Right atrium auricular region (tissue), 2 donors: ENCODE results near the gene MAPK8IP1. TPM values are rescaled to one million over a fixed set of nuclear protein-coding genes. Genes with fewer than 3 reads are reported as not detected.

ENCODE experiments used
- DNase-seq: peaks from one replicate; pipeline ENCODE4 v3.0.0-alpha.2; 2019; ENCODE audit warnings: low spot score
- H3K27ac ChIP-seq, 2 donors: fragments of 200-600 bp; sonication (generic); 1 replicate in 1 of 2; 2 replicates in 1 of 2; pipeline ENCODE4 v1.5.1; 2016 to 2019
- H3K27me3 ChIP-seq, 2 donors: fragments of 200-600 bp; sonication (generic); one replicate each; pipeline versions ENCODE4 v1.5.1 to v1.6.0; 2017 to 2019
- H3K36me3 ChIP-seq: fragments of 200-600 bp; sonication (generic); one replicate; pipeline ENCODE4 v1.5.1; 2016
- H3K4me1 ChIP-seq, 2 donors: fragments of 200-600 bp; sonication (generic); one replicate each; pipeline versions ENCODE4 v1.5.1 to v1.6.0; 2017 to 2019
- H3K4me3 ChIP-seq, 2 donors: fragments of 200-600 bp; sonication (generic); 1 replicate in 1 of 2; 2 replicates in 1 of 2; pipeline ENCODE4 v1.5.1; 2017 to 2019; ENCODE audit warnings: mild to moderate bottlenecking in 1 of 2, moderate library complexity in 1 of 2
- H3K9me3 ChIP-seq, 2 donors: fragments of 200-600 bp; sonication (generic); one replicate each; pipeline ENCODE4 v1.5.1; 2019
- total RNA-seq, 2 donors: library from RNA; depleted of rRNA; stranded (reverse); fragments of >200 nt; gene quantifications; one replicate each; pipeline ENCODE4 v1.1.0, GENCODE V29; 2016
- TF ChIP-seq, protein P1 (sequence below), 2 donors: fragments of 200-600 bp; sonication (generic); IDR thresholded peaks; one replicate each; pipeline ENCODE4 v1.5.1; 2019; ENCODE audit warnings: antibody characterized with exemption in 2 of 2

MAPK8IP1 gene
- total RNA-seq, 2 donors from 2014 or later = 7.3 to 8.9 TPM

DNA sequence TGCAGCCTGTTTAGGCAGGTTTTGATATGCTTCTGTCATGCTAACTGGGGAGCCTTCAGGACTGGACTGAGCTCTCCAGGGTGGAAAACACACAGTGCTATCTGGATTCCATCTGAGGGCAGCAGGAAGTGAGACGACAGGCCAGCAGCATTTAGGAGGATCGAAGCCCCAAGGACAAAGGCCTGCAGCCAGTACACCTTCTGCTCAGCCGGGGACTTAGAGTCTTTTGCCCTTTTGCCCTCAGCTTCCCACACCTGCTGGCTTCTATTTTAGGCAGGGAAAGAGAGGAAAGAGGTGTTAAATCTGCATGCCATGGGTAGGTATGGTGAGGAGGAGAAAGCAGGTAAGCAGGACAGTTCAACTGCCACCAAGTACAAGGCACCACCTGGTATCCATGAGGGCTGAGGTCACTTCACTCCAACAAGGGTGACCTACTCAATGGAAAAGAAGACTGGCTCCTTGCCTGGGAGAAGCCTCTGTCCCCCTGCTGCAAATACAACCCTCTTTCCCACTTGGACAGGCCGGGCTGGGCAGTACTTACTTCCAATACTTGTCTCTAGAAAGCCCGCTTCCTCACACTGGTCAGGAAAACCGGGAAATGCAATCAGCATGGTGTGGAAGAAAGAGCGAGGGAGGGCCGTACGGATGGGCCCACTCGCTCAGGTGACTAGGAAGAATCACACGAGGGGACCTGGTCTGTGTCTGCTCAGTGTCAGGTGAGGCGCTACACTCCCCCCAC lies 49.3 kb downstream of the MAPK8IP1 start:
- H3K9me3 ChIP-seq = no peaks in the 10 kb centered on the region
- H3K27me3 ChIP-seq = no peaks in the 10 kb centered on the region
- peaks cover 65% of the 10 kb centered on the region for H3K36me3 ChIP-seq
- DNase-seq = no peak
- no peak overlapping the region for H3K27ac ChIP-seq
- H3K4me1 ChIP-seq = peaks cover 0 to 14% of the 10 kb centered on the region in 2 donors
- TF ChIP-seq, protein P1, sequence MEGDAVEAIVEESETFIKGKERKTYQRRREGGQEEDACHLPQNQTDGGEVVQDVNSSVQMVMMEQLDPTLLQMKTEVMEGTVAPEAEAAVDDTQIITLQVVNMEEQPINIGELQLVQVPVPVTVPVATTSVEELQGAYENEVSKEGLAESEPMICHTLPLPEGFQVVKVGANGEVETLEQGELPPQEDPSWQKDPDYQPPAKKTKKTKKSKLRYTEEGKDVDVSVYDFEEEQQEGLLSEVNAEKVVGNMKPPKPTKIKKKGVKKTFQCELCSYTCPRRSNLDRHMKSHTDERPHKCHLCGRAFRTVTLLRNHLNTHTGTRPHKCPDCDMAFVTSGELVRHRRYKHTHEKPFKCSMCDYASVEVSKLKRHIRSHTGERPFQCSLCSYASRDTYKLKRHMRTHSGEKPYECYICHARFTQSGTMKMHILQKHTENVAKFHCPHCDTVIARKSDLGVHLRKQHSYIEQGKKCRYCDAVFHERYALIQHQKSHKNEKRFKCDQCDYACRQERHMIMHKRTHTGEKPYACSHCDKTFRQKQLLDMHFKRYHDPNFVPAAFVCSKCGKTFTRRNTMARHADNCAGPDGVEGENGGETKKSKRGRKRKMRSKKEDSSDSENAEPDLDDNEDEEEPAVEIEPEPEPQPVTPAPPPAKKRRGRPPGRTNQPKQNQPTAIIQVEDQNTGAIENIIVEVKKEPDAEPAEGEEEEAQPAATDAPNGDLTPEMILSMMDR (IDR thresholded peaks at IDR 0.05) = no peak
- no peak overlapping the region for H3K4me3 ChIP-seq

DNA sequence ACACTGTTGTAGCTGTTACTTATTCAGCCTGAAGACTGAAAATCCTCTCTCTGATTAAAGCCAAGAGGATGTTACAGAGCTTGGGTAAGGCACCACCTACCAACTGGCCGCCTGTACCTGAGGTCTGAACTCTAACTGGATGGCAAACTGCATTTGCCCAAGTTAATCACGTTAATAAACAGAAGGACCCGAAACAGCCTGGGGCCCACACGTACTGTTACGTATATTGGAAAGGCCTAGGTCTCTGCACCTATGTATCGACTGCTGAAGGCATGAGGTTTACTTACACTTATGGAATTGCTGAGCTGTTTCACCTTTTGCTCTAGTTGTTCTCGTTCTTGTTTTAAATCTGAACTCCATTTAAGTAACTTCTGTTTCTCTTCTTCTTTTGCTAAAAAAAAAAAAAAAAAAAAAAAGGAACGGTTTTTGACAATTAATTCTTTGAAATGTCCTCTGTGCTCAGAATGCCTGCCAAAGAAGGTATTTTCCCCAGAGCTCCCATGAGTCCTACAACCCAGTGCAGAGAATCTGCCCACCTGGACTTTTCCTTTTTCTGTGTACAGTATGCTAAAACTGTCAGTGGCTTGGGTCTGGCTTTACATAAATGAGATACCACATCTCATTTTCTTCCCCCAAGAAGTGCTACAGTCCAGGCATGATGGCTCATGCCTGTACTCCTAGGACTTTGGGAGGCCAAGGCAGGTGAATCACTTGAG lies 50.1 kb downstream of the MAPK8IP1 start:
- Histone ChIP-seq H3K27ac (no peak overlapping the region), H3K36me3 (peaks cover 65% of the 10 kb centered on the region), H3K4me3 (no peak overlapping the region), H3K27me3 (no peaks in the 10 kb centered on the region), H3K9me3 (no peaks in the 10 kb centered on the region), H3K4me1 (peaks cover 0 to 9% of the 10 kb centered on the region in 2 donors)
- TF ChIP-seq, protein P1 (IDR thresholded peaks at IDR 0.05) = no peak
- DNase-seq = no peak

DNA sequence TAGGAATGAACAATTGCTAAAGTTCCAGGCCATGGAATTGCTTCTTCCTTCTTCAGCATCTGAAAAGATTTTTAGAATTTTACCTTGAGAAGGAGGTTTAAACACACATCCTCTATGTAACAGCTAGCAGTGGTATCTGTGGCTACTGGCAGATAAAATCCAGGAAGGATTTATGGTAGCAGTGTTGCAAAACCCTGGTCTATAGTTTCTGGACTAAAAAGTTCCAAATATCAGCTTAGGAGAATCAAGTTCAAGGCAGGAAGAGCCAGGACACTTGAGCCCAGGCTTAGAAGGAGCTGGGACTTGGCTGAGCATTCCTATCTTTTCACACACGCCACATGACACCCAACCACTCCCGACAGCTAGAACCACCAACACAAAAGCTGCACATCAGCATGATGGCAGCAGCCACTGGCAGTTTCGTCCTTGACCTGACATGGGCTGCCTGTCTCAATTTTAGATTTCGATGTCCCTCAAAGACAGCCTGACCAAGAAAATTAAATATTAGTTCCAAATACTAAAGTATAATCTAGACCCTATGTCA lies 51.1 kb downstream of the MAPK8IP1 start:
- TF ChIP-seq, protein P1 (IDR thresholded peaks at IDR 0.05) = no peak
- no peaks in the 10 kb centered on the region for H3K27me3 ChIP-seq
- peaks cover 64% of the 10 kb centered on the region for H3K36me3 ChIP-seq
- DNase-seq = no peak
- H3K27ac ChIP-seq = no peak overlapping the region
- H3K4me1 ChIP-seq = no peaks in the 10 kb centered on the region
- H3K9me3 ChIP-seq = no peaks in the 10 kb centered on the region
- no peak overlapping the region for H3K4me3 ChIP-seq

DNA sequence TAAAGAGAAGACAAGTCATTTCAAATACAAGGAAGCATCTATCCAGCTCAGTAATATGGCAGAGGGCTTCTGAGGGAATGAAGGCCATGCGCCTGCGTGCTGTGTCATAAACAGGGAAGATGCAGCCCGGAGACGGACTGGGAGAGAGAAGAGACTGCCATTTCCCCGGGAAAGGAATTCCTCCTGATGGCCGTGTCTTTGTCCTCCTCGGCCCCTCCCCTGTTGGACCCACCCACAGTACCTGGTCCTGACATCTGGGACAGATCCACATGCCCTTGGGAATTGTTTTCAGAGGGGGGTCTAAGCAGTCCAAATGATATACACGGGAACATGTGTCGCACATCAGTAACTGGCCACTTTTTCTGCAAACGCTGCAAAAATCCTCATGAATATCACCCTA lies 52.5 kb downstream of the MAPK8IP1 start:
- H3K4me1 ChIP-seq = no peaks in the 10 kb centered on the region
- no peaks in the 10 kb centered on the region for H3K9me3 ChIP-seq
- no peak overlapping the region for H3K27ac ChIP-seq
- peaks cover 55% of the 10 kb centered on the region for H3K36me3 ChIP-seq
- H3K4me3 ChIP-seq = no peak overlapping the region
- H3K27me3 ChIP-seq = no peaks in the 10 kb centered on the region
- TF ChIP-seq, protein P1 (IDR thresholded peaks at IDR 0.05) = no peak
- no peak for DNase-seq

DNA sequence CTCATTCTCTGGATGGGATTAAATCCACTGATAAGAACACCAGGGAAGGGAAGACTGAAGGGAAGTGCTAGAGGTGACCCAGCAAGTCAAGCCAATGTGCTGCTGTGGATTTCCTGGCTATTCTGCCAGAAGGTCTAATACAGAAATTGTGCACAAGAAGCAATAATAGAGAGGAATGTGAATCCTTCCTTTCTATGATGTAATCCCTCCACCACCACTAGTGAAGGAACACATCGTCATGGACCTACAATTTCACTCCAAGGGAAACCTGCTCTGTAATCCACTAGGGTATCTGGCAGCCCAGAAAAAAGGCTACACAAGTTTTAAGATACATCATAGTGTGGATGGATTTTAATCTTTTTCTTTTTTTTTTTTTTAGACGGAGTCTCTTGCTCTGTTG lies 54.4 kb downstream of the MAPK8IP1 start:
- TF ChIP-seq, protein P1 (IDR thresholded peaks at IDR 0.05) = no peak
- Histone ChIP-seq H3K27me3 (no peaks in the 10 kb centered on the region), H3K9me3 (no peaks in the 10 kb centered on the region), H3K4me1 (no peaks in the 10 kb centered on the region), H3K36me3 (peaks cover 48% of the 10 kb centered on the region), H3K27ac (no peak overlapping the region), H3K4me3 (no peak overlapping the region)
- no peak for DNase-seq
